ENCODE data around the gene BOD1L1. TPM values are rescaled to one million over a fixed set of nuclear protein-coding genes. Genes with fewer than 3 reads are reported as not detected.

The BOD1L1 gene
- total and polyA plus RNA-seq, 2 donors (not counting 1 experiment from before 2014, with no cell fraction given) = 20.2 to 109 TPM

GRCh38 chr4:13544606-13545393 lies 82.7 kb downstream of the BOD1L1 start:
- Mint-ChIP-seq H3K27ac (peak overlapping the region; percentile 67), H3K27me3 (peaks cover 56% of the 10 kb centered on the region), H3K4me1 (peaks cover 52% of the 10 kb centered on the region), H3K9me3 (ENCODE audit: insufficient read depth) (no peaks in the 10 kb centered on the region), H3K4me3 (peak overlapping the region; percentile 85)
- Histone ChIP-seq H3K36me3 (replicated peaks in 1 of 2; ENCODE audit: control extremely low read depth in 1 of 2, control insufficient read depth in 1 of 2, extremely low read depth in 1 of 2, insufficient read depth in 2 of 2, low read length in 1 of 2) (no peaks in the 10 kb centered on the region), H3K4me1 (ENCODE audit: control insufficient read depth in 2 of 2, insufficient read depth in 2 of 2, low read length in 2 of 2) (peaks cover 80 to 84% of the 10 kb centered on the region in 2 donors), H3K79me2 (ENCODE audit: control insufficient read depth, insufficient read depth, low read length) (no peaks in the 10 kb centered on the region), H3K27me3 (replicated peaks in 1 of 4; ENCODE audit: control extremely low read depth in 1 of 4, control insufficient read depth in 3 of 4, insufficient read depth in 4 of 4, low read length in 3 of 4) (peaks cover 2 to 93% (median 78%) of the 10 kb centered on the region in 4 experiments), H2AFZ (ENCODE audit: insufficient read depth, low read depth, low read length, poor library complexity, severe bottlenecking) (peak overlapping the region; percentile 66), H3K4me3 (ENCODE audit: control extremely low read depth in 1 of 5, extremely low read depth in 1 of 5, insufficient read depth in 1 of 5, low read depth in 2 of 5, low read length in 4 of 5) (peak overlapping the region in 4 of 5 experiments; percentile 31 to 59 (median 46)), H3K9ac (ENCODE audit: low read length) (peak overlapping the region; percentile 30), H3K4me2 (replicated peaks; ENCODE audit: low read depth, low read length, poor library complexity, severe bottlenecking) (peak overlapping the region; percentile 81), H3K9me3 (ENCODE audit: control extremely low read depth in 1 of 3, control insufficient read depth in 2 of 3, insufficient read depth in 1 of 3, low read length in 2 of 3) (peaks cover 1 to 73% (median 29%) of the 10 kb centered on the region in 3 donors), H4K20me1 (ENCODE audit: control insufficient read depth, insufficient read depth, low read length, poor library complexity, severe bottlenecking) (no peaks in the 10 kb centered on the region), H3K27ac (ENCODE audit: low read length in 2 of 2) (no peak overlapping the region)
- POLR2A ChIA-PET = interaction anchor here (0.6 kb wide), 1 partner anchor 19 kb away, joined by 4 read pairs; no protein-coding TSS in a partner anchor
- TF ChIP-seq EZH2 (IDR thresholded peaks at IDR 0.05; ENCODE audit: borderline replicate concordance, insufficient read depth, low read depth, low read length, poor library complexity, severe bottlenecking) (peak; percentile 95), CTCF (IDR thresholded peaks at IDR 0.05) (no peak)
- intact Hi-C loops (cut with micrococcal nuclease) = loop anchor here (5.0 kb wide), 1 partner anchor 1458 kb away; the partner anchor contains the start of gene CPEB2
- WGBS (ENCODE audit: insufficient coverage) = 5% methylated on average over 49 of the region's 54 CpGs
- CTCF ChIA-PET = interaction anchor here (2.0 kb wide), 1 partner anchor 13 kb away, joined by 8 read pairs; no protein-coding TSS in a partner anchor
- DNase-seq (peak; percentile 58), ATAC-seq (ENCODE audit: low read depth) (peak; percentile 28)

All from B cell (primary cell).